Left lung (tissue), 10 donors: ENCODE results near the gene EDN1. TPM values are rescaled to one million over a fixed set of nuclear protein-coding genes. Genes with fewer than 3 reads are reported as not detected.
"Not testable (repeated sequence)": the region's sequence is repeated elsewhere in the genome, so short reads cannot be mapped to it uniquely, and the experiment has no call there.

Experiments used
- ATAC-seq: fragments of 200-7000 bp; cut with Tn5 transposase; one replicate; pipeline ENCODE4 v1.9.1; 2020; ENCODE audit warnings: moderate library complexity
- DNase-seq, 4 donors: peaks; one replicate each; pipeline ENCODE4 v3.0.0-alpha.2; 2013 to 2020
- H3K27ac ChIP-seq, 2 donors: fragments of 200-600 bp; sonication (generic) in 1 of 2; one replicate each; pipeline versions ENCODE4 v1.5.0 to v1.8.0; 2020 to 2021
- H3K27me3 ChIP-seq, 2 donors: fragments of 200-600 bp; sonication (generic) in 1 of 2; one replicate each; pipeline versions ENCODE4 v1.5.0 to v1.8.0; 2020 to 2021
- H3K36me3 ChIP-seq, 2 donors: fragments of 200-600 bp; sonication (generic) in 1 of 2; one replicate each; pipeline versions ENCODE4 v1.5.0 to v1.8.0; 2020 to 2021
- H3K4me1 ChIP-seq, 2 donors: fragments of 200-600 bp; one replicate each; pipeline ENCODE4 v1.8.0; 2021
- H3K4me3 ChIP-seq, 2 donors: fragments of 200-600 bp; sonication (generic) in 1 of 2; one replicate each; pipeline versions ENCODE4 v1.5.0 to v1.8.0; 2020 to 2021; ENCODE audit warnings: mild to moderate bottlenecking in 1 of 2
- H3K9me3 ChIP-seq, 2 donors: fragments of 200-600 bp; sonication (generic) in 1 of 2; one replicate each; pipeline versions ENCODE4 v1.5.0 to v1.8.0; 2020 to 2021
- CTCF ChIP-seq, 2 donors: fragments of 200-600 bp; sonication (generic) in 1 of 2; IDR thresholded peaks; one replicate each; pipeline versions ENCODE4 v1.5.0 to v1.8.0; 2021; ENCODE audit warnings: antibody characterized with exemption in 2 of 2
- intact Hi-C, 2 donors: fragments of 100-400 bp; cut with DNase I; formaldehyde crosslinking; loops; one replicate each; pipeline versions ENCODE4 v1.11.2 to v1.14.2; 2022
- polyA plus RNA-seq, 6 donors: library from polyadenylated mRNA; unstranded; fragments of 120-200 nt; gene quantifications; one replicate each; pipeline ENCODE4 v1.2.1, GENCODE V29; 2013; ENCODE audit not compliant: insufficient read length in 6 of 6
- total RNA-seq, 2 donors: library from RNA; stranded (reverse); fragmentation: NEBNext Ultra II Directional; extraction: Animal tissue kit (Norgen Biotek cat#: 25700); gene quantifications; one replicate each; pipeline ENCODE4 v1.2.1, GENCODE V29; 2021
- donor health status: DM: no; HTN: yes; CAD: no.
- donor health status: DM: no; HTN: no; CAD: no.

Gene EDN1
- total and polyA plus RNA-seq, 8 donors = 21.7 to 58.9 (median 38.9) TPM

DNA sequence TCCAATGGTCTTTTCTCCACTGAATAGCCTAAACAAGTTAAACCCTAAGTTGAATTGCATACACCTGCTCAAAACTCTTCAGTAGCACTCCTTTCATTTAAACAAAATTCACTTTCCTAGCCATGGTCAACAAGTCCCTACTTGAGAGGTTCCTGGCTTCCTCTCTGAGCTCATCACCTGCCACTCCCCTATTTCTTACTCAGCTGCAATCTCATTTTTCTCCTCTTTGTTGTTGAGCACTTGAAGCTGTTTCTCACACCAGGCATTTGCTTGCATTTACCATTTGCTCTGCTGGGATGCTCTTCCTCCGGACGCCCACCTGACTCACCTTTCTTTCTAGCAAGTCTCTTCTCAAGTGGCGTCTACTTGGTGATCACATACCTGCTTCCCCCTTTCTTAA lies 38.5 kb downstream of the EDN1 start:
- peak; percentile 41 for ATAC-seq
- H3K27me3 ChIP-seq = no peaks in the 10 kb centered on the region
- no peak overlapping the region for H3K4me3 ChIP-seq
- H3K9me3 ChIP-seq = no peaks in the 10 kb centered on the region
- TF ChIP-seq CTCF (IDR thresholded peaks at IDR 0.05) = no peak
- H3K27ac ChIP-seq = no peak overlapping the region
- peaks cover 0 to 16% of the 10 kb centered on the region in 2 donors for H3K4me1 ChIP-seq
- no peak for DNase-seq
- H3K36me3 ChIP-seq = no peaks in the 10 kb centered on the region
- intact Hi-C loops = no loop called here

GRCh38 chr6:12331474-12331873 lies 41.3 kb downstream of the EDN1 start:
- peak overlapping the region in 1 of 2 donors; percentile 33 for H3K27ac ChIP-seq
- no peak for DNase-seq
- H3K9me3 ChIP-seq = no peaks in the 10 kb centered on the region
- intact Hi-C loops = no loop called here
- H3K27me3 ChIP-seq = no peaks in the 10 kb centered on the region
- H3K4me1 ChIP-seq = peaks cover 0 to 16% of the 10 kb centered on the region in 2 donors
- no peak for TF ChIP-seq CTCF (IDR thresholded peaks at IDR 0.05)
- no peaks in the 10 kb centered on the region for H3K36me3 ChIP-seq
- no peak overlapping the region for H3K4me3 ChIP-seq
- no peak for ATAC-seq

DNA sequence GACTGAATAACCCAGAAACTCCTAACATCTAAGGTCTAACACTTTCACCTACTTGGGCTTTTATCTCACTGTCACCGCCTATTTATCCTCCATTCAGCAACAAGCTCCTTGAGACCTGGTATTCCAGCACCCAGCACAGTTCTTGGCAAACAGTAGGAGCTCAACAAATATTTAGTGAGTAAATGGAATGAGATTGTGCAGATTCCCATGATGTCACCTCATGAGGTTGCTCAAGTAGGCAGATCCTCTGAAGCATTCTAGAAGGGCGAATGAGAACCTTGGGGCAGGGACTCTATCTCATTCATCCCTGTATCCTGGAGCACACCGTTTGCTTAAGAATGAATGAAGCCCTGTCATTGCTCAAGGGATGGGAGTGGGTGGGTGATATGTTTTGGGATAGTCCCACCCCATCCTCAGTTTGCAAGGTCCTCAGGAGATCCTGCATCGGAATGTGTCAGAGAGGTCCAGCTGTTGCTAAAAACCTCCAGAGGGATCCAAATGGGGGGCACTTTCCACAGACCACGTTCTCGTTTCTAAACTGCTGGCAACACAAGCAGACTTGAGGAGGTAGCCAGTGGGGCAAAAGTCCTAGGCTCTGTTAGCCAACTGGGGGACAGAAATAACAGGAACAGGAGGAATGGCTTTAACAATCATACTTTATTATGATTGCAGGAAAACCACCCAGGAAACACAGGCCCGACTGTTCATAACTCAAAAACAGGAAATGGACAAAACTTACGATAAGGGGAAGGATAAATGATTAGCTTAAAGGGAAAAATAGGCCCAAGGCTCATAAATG lies 42.0 kb downstream of the EDN1 start:
- peak overlapping the region in 1 of 2 donors; percentile 33 for H3K27ac ChIP-seq
- H3K36me3 ChIP-seq = no peaks in the 10 kb centered on the region
- intact Hi-C loops = no loop called here
- peaks cover 0 to 16% of the 10 kb centered on the region in 2 donors for H3K4me1 ChIP-seq
- no peaks in the 10 kb centered on the region for H3K27me3 ChIP-seq
- TF ChIP-seq CTCF (IDR thresholded peaks at IDR 0.05) = no peak
- ATAC-seq (peak; percentile 75), DNase-seq (no peak)
- H3K9me3 ChIP-seq = no peaks in the 10 kb centered on the region
- H3K4me3 ChIP-seq = no peak overlapping the region

DNA sequence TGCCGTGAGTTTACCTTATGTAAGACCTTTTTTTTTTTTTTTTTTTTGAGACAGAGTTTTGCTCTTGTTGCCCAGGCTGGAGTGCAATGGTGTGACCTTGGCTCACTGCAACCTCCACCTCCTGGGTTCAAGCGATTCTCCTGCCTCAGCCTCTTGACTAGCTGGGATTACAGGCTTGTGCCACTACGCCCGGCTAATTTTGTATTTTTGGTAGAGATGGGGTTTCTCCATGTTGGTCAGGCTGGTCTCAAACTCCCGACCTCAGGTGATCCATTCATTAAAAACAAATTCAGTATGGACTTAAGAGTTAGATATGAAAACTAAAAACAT lies 42.6 kb downstream of the EDN1 start:
- ATAC-seq, H3K27me3 ChIP-seq, H3K36me3 ChIP-seq, DNase-seq, H3K9me3 ChIP-seq, H3K27ac ChIP-seq, intact Hi-C loops, H3K4me3 ChIP-seq: not testable (repeated sequence)
- H3K4me1 ChIP-seq = peaks cover 0 to 16% of the 10 kb centered on the region in 2 donors

GRCh38 chr6:12333128-12333527 lies 43.0 kb downstream of the EDN1 start:
- intact Hi-C loops = no loop called here
- ATAC-seq = no peak
- TF ChIP-seq CTCF (IDR thresholded peaks at IDR 0.05) = no peak

More at GRCh38 chr6:12333128-12333527, 43.0 kb downstream of the EDN1 start:
- H3K9me3 ChIP-seq = no peaks in the 10 kb centered on the region
- H3K36me3 ChIP-seq = no peaks in the 10 kb centered on the region
- H3K4me1 ChIP-seq = peaks cover 0 to 16% of the 10 kb centered on the region in 2 donors
- H3K4me3 ChIP-seq = no peak overlapping the region
- H3K27ac ChIP-seq = no peak overlapping the region
- no peaks in the 10 kb centered on the region for H3K27me3 ChIP-seq
- DNase-seq = no peak
